ENCODE results near the gene PHIP. TPM values are rescaled to one million over a fixed set of nuclear protein-coding genes. Genes with fewer than 3 reads are reported as not detected.

PHIP gene
- total RNA-seq, 1 experiment from 2014 or later = 22.6 TPM

DNA sequence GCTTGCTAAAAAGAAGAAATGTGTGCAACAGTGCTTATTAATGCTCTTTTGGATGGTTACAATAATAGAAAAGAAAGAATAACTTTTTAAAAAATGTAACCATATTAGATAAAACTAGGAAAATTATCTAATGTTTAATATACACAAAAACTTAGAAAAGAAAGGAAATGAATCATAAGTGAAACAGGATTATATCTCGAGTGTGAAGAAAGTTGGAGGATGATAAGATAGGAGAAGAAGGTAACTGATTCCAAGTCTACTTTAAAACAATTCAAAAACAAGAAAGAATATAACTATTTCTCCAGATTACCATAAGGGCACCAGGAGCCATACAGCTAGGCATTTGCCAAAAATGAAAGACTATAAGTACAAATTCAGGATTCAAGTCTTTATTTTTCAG lies 73.0 kb downstream of the PHIP start:
- no TSS peak for BruUV-seq (replicated peaks)
- H3K36me3 ChIP-seq (ENCODE audit: control insufficient read depth in 1 of 2, insufficient read depth in 2 of 2, low read length in 2 of 2) = peaks cover 11 to 18% of the 10 kb centered on the region in 2 experiments; a peak in 3 of 4 replicates
- H3K79me2 ChIP-seq (ENCODE audit: insufficient read depth, low read length) = no peaks in the 10 kb centered on the region
- no peak overlapping the region for H2AFZ ChIP-seq (ENCODE audit: low read depth, low read length, poor library complexity, severe bottlenecking)
- no peak overlapping the region for H3K4me3 ChIP-seq (replicated peaks in 1 of 2; ENCODE audit: low read depth in 1 of 2, low read length in 2 of 2)
- H3K9ac ChIP-seq (ENCODE audit: low read length) = no peak overlapping the region
- H3K4me1 ChIP-seq (ENCODE audit: control insufficient read depth in 1 of 2, insufficient read depth in 2 of 2, low read length in 2 of 2) = no peaks in the 10 kb centered on the region
- ChIA-PET POLR2A (no interaction called here), RAD21 (ENCODE audit: low non-redundant PET in 1 of 2, low total read pairs in 2 of 2, uncharacterized antibody in 2 of 2, unreplicated experiment in 2 of 2) (no interaction called here), CTCF (no interaction called here)
- no peaks in the 10 kb centered on the region for H3K27me3 ChIP-seq (ENCODE audit: insufficient read depth, low read length)
- ATAC-seq (no peak), DNase-seq (ENCODE audit: low read depth, low spot score) (no peak)
- no peak overlapping the region for H3K27ac ChIP-seq (ENCODE audit: low read depth, low read length)
- no peaks in the 10 kb centered on the region for H3K9me3 ChIP-seq (ENCODE audit: control insufficient read depth in 1 of 2, insufficient read depth in 1 of 2, low read depth in 1 of 2, low read length in 2 of 2)
- intact Hi-C loops (cut with micrococcal nuclease) = no loop called here
- no peak overlapping the region for H3K4me2 ChIP-seq (ENCODE audit: low read length)
- H4K20me1 ChIP-seq (ENCODE audit: insufficient read depth) = no peaks in the 10 kb centered on the region
- TF ChIP-seq EZH2phosphoT487 (IDR thresholded peaks at IDR 0.05; ENCODE audit: borderline replicate concordance) (no peak), YY1 (IDR thresholded peaks at IDR 0.05; ENCODE audit: extremely low read depth, insufficient replicate concordance, low read depth, low read length) (no peak), CBX3 (IDR thresholded peaks at IDR 0.05; ENCODE audit: low read depth) (no peak), SRF (IDR thresholded peaks at IDR 0.05; ENCODE audit: low read depth) (no peak), ZNF274 (IDR thresholded peaks at IDR 0.05; ENCODE audit: low read depth, low read length) (no peak), POLR2A (IDR thresholded peaks at IDR 0.05; ENCODE audit: borderline replicate concordance, extremely low read depth, insufficient read depth, insufficient read length) (no peak), JUND (IDR thresholded peaks at IDR 0.05) (no peak), CEBPB (IDR thresholded peaks at IDR 0.05; ENCODE audit: low read depth) (no peak), SIN3A (IDR thresholded peaks at IDR 0.05; ENCODE audit: low read depth) (no peak), SP1 (IDR thresholded peaks at IDR 0.05; ENCODE audit: low read depth) (no peak), POLR2AphosphoS5 (IDR thresholded peaks at IDR 0.05; ENCODE audit: low read depth, low read length) (no peak)
- TF ChIP-seq, protein P1, sequence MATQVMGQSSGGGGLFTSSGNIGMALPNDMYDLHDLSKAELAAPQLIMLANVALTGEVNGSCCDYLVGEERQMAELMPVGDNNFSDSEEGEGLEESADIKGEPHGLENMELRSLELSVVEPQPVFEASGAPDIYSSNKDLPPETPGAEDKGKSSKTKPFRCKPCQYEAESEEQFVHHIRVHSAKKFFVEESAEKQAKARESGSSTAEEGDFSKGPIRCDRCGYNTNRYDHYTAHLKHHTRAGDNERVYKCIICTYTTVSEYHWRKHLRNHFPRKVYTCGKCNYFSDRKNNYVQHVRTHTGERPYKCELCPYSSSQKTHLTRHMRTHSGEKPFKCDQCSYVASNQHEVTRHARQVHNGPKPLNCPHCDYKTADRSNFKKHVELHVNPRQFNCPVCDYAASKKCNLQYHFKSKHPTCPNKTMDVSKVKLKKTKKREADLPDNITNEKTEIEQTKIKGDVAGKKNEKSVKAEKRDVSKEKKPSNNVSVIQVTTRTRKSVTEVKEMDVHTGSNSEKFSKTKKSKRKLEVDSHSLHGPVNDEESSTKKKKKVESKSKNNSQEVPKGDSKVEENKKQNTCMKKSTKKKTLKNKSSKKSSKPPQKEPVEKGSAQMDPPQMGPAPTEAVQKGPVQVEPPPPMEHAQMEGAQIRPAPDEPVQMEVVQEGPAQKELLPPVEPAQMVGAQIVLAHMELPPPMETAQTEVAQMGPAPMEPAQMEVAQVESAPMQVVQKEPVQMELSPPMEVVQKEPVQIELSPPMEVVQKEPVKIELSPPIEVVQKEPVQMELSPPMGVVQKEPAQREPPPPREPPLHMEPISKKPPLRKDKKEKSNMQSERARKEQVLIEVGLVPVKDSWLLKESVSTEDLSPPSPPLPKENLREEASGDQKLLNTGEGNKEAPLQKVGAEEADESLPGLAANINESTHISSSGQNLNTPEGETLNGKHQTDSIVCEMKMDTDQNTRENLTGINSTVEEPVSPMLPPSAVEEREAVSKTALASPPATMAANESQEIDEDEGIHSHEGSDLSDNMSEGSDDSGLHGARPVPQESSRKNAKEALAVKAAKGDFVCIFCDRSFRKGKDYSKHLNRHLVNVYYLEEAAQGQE (IDR thresholded peaks at IDR 0.05; ENCODE audit: low read depth) = no peak
- TF ChIP-seq, protein P2, sequence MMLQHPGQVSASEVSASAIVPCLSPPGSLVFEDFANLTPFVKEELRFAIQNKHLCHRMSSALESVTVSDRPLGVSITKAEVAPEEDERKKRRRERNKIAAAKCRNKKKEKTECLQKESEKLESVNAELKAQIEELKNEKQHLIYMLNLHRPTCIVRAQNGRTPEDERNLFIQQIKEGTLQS (IDR thresholded peaks at IDR 0.05) = no peak
- TF ChIP-seq, protein P3, sequence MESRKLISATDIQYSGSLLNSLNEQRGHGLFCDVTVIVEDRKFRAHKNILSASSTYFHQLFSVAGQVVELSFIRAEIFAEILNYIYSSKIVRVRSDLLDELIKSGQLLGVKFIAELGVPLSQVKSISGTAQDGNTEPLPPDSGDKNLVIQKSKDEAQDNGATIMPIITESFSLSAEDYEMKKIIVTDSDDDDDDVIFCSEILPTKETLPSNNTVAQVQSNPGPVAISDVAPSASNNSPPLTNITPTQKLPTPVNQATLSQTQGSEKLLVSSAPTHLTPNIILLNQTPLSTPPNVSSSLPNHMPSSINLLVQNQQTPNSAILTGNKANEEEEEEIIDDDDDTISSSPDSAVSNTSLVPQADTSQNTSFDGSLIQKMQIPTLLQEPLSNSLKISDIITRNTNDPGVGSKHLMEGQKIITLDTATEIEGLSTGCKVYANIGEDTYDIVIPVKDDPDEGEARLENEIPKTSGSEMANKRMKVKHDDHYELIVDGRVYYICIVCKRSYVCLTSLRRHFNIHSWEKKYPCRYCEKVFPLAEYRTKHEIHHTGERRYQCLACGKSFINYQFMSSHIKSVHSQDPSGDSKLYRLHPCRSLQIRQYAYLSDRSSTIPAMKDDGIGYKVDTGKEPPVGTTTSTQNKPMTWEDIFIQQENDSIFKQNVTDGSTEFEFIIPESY (IDR thresholded peaks at IDR 0.05; ENCODE audit: extremely low read depth, insufficient replicate concordance, low read length) = no peak
- TF ChIP-seq, protein P4, sequence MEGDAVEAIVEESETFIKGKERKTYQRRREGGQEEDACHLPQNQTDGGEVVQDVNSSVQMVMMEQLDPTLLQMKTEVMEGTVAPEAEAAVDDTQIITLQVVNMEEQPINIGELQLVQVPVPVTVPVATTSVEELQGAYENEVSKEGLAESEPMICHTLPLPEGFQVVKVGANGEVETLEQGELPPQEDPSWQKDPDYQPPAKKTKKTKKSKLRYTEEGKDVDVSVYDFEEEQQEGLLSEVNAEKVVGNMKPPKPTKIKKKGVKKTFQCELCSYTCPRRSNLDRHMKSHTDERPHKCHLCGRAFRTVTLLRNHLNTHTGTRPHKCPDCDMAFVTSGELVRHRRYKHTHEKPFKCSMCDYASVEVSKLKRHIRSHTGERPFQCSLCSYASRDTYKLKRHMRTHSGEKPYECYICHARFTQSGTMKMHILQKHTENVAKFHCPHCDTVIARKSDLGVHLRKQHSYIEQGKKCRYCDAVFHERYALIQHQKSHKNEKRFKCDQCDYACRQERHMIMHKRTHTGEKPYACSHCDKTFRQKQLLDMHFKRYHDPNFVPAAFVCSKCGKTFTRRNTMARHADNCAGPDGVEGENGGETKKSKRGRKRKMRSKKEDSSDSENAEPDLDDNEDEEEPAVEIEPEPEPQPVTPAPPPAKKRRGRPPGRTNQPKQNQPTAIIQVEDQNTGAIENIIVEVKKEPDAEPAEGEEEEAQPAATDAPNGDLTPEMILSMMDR (IDR thresholded peaks at IDR 0.05 in 2 of 3, conservative IDR thresholded peaks at IDR 0.05 in 1 of 3; ENCODE audit: borderline replicate concordance in 1 of 3, insufficient read depth in 1 of 3, low read depth in 2 of 3, low read length in 2 of 3) = no peak
- H3K9me2 ChIP-seq (ENCODE audit: insufficient read depth) = no peaks in the 10 kb centered on the region

Data from HCT116 (cell line).